ENCODE data around the gene KIF5C. TPM values are rescaled to one million over a fixed set of nuclear protein-coding genes. Genes with fewer than 3 reads are reported as not detected.

Gene KIF5C
- total RNA-seq, 1 donor from 2014 or later = 1.3 TPM

GRCh38 chr2:148996805-148997204, 121.8 kb downstream of the KIF5C start:
- Mint-ChIP-seq H3K27me3 (ENCODE audit: low read depth) (peaks cover 4% of the 10 kb centered on the region), H3K4me3 (no peak overlapping the region), H3K27ac (no peak overlapping the region), H3K36me3 (no peaks in the 10 kb centered on the region), H3K4me1 (peaks cover 24% of the 10 kb centered on the region), H3K9me3 (no peaks in the 10 kb centered on the region)
- no peak for DNase-seq (ENCODE audit: low spot score in 2 of 2, unreplicated experiment in 2 of 2)
- TF ChIP-seq CTCF (IDR thresholded peaks at IDR 0.05; ENCODE audit: unreplicated experiment) = no peak

- Mint-ChIP-seq H3K4me3 (no peak overlapping the region), H3K36me3 (no peaks in the 10 kb centered on the region), H3K9me3 (no peaks in the 10 kb centered on the region), H3K27ac (no peak overlapping the region), H3K27me3 (ENCODE audit: low read depth) (peaks cover 4% of the 10 kb centered on the region), H3K4me1 (peaks cover 25% of the 10 kb centered on the region)
- no peak for TF ChIP-seq CTCF (IDR thresholded peaks at IDR 0.05; ENCODE audit: unreplicated experiment)
- DNase-seq (ENCODE audit: low spot score in 2 of 2, unreplicated experiment in 2 of 2) = no peak
These were observed 123.3 kb downstream of the KIF5C start for GRCh38 chr2:148998165-148998830.

- no peak for DNase-seq (ENCODE audit: low spot score in 2 of 2, unreplicated experiment in 2 of 2)
- peaks cover 4% of the 10 kb centered on the region for H3K27me3 Mint-ChIP-seq (ENCODE audit: low read depth)
- no peaks in the 10 kb centered on the region for H3K9me3 Mint-ChIP-seq
- no peak overlapping the region for H3K27ac Mint-ChIP-seq
- H3K36me3 Mint-ChIP-seq = no peaks in the 10 kb centered on the region
- peaks cover 30% of the 10 kb centered on the region for H3K4me1 Mint-ChIP-seq
- no peak for TF ChIP-seq CTCF (IDR thresholded peaks at IDR 0.05; ENCODE audit: unreplicated experiment)
- H3K4me3 Mint-ChIP-seq = no peak overlapping the region
These were observed 123.8 kb downstream of the KIF5C start for GRCh38 chr2:148998831-148999200.

GRCh38 chr2:148999451-148999921, 124.5 kb downstream of the KIF5C start:
- Mint-ChIP-seq H3K36me3 (no peaks in the 10 kb centered on the region), H3K27ac (no peak overlapping the region), H3K9me3 (no peaks in the 10 kb centered on the region), H3K4me1 (peaks cover 37% of the 10 kb centered on the region), H3K27me3 (ENCODE audit: low read depth) (peaks cover 4% of the 10 kb centered on the region), H3K4me3 (no peak overlapping the region)
- DNase-seq (ENCODE audit: low spot score in 2 of 2, unreplicated experiment in 2 of 2) = no peak
- no peak for TF ChIP-seq CTCF (IDR thresholded peaks at IDR 0.05; ENCODE audit: unreplicated experiment)

GRCh38 chr2:149000158-149000938, 125.3 kb downstream of the KIF5C start:
- peaks cover 45% of the 10 kb centered on the region for H3K4me1 Mint-ChIP-seq
- no peaks in the 10 kb centered on the region for H3K9me3 Mint-ChIP-seq
- H3K27me3 Mint-ChIP-seq (ENCODE audit: low read depth) = no peaks in the 10 kb centered on the region
- no peak for TF ChIP-seq CTCF (IDR thresholded peaks at IDR 0.05; ENCODE audit: unreplicated experiment)
- DNase-seq (ENCODE audit: low spot score in 2 of 2, unreplicated experiment in 2 of 2) = no peak
- no peaks in the 10 kb centered on the region for H3K36me3 Mint-ChIP-seq
- no peak overlapping the region for H3K27ac Mint-ChIP-seq
- H3K4me3 Mint-ChIP-seq = no peak overlapping the region

All from mesothelial cell of epicardium (in vitro differentiated cells).